GM21786 (cell line): ENCODE results near the gene PIGK.

Experiments used
- ATAC-seq: cut with Tn5 transposase; IDR thresholded peaks from one replicate; pipeline ENCODE4 v1.9.1; 2021; ENCODE audit not compliant: unreplicated experiment

The PIGK gene

DNA sequence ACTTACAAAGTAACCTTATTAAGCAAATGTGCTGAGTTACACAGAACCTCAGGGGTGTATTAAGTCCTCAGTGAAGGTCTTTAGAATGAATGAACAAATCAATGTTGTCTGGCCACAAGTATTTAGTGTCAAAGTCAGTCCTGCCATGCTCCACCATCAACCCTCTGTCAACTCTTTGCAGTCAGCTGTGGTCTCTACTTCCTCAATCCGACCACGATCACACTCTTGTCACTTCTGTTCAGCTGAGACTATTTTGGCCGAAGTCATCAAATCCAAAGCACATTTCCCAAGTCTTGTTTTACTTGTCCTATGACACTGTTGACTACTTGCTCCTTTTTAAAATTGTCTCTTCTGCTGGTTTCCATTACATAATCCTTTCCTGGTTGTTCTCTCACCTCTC, 178.4 kb downstream of the PIGK start:
- ATAC-seq: no peak

DNA sequence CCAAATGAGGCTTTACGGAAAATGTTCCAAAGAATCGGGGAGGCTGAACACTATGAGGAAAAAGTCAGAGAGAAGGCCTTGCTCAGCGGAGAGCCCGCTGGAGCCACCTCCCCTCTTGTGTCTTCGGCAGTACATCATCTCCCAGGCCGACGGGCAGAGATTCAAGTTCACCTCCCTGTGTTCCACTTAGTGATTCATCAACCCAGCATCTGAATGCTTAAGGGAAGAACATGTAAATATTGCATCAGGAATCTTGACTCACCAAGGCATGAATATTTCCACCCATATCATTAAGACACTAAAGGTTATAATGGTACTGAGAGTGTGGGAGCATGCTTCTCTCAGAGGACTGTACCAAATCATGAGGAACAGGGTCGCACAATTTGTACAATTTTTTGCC, 179.5 kb downstream of the PIGK start:
- no peak for ATAC-seq

- no peak for ATAC-seq
Measured at GRCh38 chr1:77039111-77039510, 180.1 kb downstream of the PIGK start.
